SK-N-SH (cell line): ENCODE results near the gene SPATA2.

ENCODE experiments used
- MEF2A ChIP-seq: IDR thresholded peaks from 2 replicates; pipeline ENCODE4 v1.4.0; 2012; ENCODE audit warnings: low read depth, borderline replicate concordance
- POLR2AphosphoS5 ChIP-seq: IDR thresholded peaks from 2 replicates; pipeline ENCODE4 v1.6.1; 2012; ENCODE audit warnings: low read depth, low read length
- TEAD4 ChIP-seq: IDR thresholded peaks from 2 replicates; pipeline ENCODE4 v1.4.0; 2012; ENCODE audit warnings: mild to moderate bottlenecking, borderline replicate concordance; ENCODE audit not compliant: insufficient read depth
- USF2 ChIP-seq: fragments of 150-350 bp; IDR thresholded peaks from 2 replicates; pipeline ENCODE4 v1.6.1; 2017; ENCODE audit warnings: antibody characterized with exemption, low read length, low read depth, borderline replicate concordance

GRCh38 chr20:49867453-49868215, 47.7 kb downstream of the SPATA2 start:
- TF ChIP-seq MEF2A (no peak), USF2 (no peak), TEAD4 (no peak), POLR2AphosphoS5 (no peak)
